Lung (tissue), 12 donors: ENCODE results near the gene PKN3. TPM values are rescaled to one million over a fixed set of nuclear protein-coding genes. Genes with fewer than 3 reads are reported as not detected.

Experiments
- ATAC-seq: fragments of 200-7000 bp; cut with Tn5 transposase; one replicate; pipeline ENCODE4 v1.9.1; 2020; ENCODE audit warnings: moderate number of reproducible peaks; ENCODE audit not compliant: insufficient read depth, low FRiP score
- DNase-seq, 3 donors: peaks; one replicate each; pipeline ENCODE4 v3.0.0-alpha.2; 2013 to 2017
- H3K27ac ChIP-seq, 2 donors: one replicate each; pipeline ENCODE4 v1.5.1; 2013; ENCODE audit warnings: mild to moderate bottlenecking in 2 of 2, moderate library complexity in 2 of 2, control low read depth in 1 of 2, inconsistent platforms in 1 of 2, low read depth in 1 of 2, low read length in 1 of 2
- H3K27me3 ChIP-seq, 3 donors: one replicate each; pipeline ENCODE4 v1.5.1; 2013; ENCODE audit warnings: low read length in 2 of 3; ENCODE audit not compliant: control insufficient read depth in 3 of 3, insufficient read depth in 3 of 3
- H3K36me3 ChIP-seq, 4 donors: one replicate each; pipeline ENCODE4 v1.5.1; 2013; ENCODE audit warnings: low read length in 4 of 4, mild to moderate bottlenecking in 1 of 4, moderate library complexity in 1 of 4; ENCODE audit not compliant: control insufficient read depth in 4 of 4, insufficient read depth in 4 of 4
- H3K4me1 ChIP-seq, 5 donors: one replicate each; pipeline ENCODE4 v1.5.1; 2013; ENCODE audit warnings: low read length in 5 of 5, mild to moderate bottlenecking in 2 of 5, moderate library complexity in 1 of 5; ENCODE audit not compliant: control insufficient read depth in 5 of 5, insufficient read depth in 5 of 5
- H3K4me3 ChIP-seq: one replicate; pipeline ENCODE4 v1.5.1; 2013; ENCODE audit warnings: mild to moderate bottlenecking, control low read depth, moderate library complexity
- H3K9ac ChIP-seq, 2 donors: one replicate each; pipeline ENCODE4 v1.5.1; 2013; ENCODE audit warnings: low read length in 2 of 2, control low read depth in 1 of 2; ENCODE audit not compliant: insufficient read depth in 1 of 2
- H3K9me3 ChIP-seq, 4 donors: one replicate each; pipeline ENCODE4 v1.5.1; 2013; ENCODE audit warnings: low read length in 3 of 4, mild to moderate bottlenecking in 1 of 4, moderate library complexity in 1 of 4; ENCODE audit not compliant: control insufficient read depth in 4 of 4, insufficient read depth in 3 of 4
- CTCF ChIP-seq: IDR thresholded peaks from 2 replicates; pipeline ENCODE4 v1.5.1; 2012; ENCODE audit warnings: mild to moderate bottlenecking; ENCODE audit errors: control extremely low read depth, extremely low read depth
- WGBS, 2 donors: extraction: QIAGEN DNeasy Blood & Tissue Kit; methylation state at CpG; one replicate each; pipeline ENCODE4 v1.1.7; 2013; 5-methylcytosine and 5-hydroxymethylcytosine counted together
- polyA plus RNA-seq, 2 donors: library from polyadenylated mRNA; stranded (reverse); fragments of 200-250 nt; gene quantifications; one replicate each; pipeline ENCODE4 v1.2.1, GENCODE V29; 2013
- total RNA-seq, 2 donors: library from RNA; depleted of rRNA in 1 of 2; stranded (reverse); fragments of >200 nt in 1 of 2; gene quantifications; one replicate each; pipeline ENCODE4 v1.2.1, GENCODE V29; 2014 to 2021
- donor health status: control.
- donor health status: control.
- donor health status: Bipolar disorder and iron deficiency.
- donor health status: healthy.
- donor health status: DM: yes; HTN: yes; CAD: no.

The PKN3 gene
- total and polyA plus RNA-seq, 4 donors = 4.1 to 19.3 (median 10.8) TPM

GRCh38 chr9:128669786-128670185, 32.5 kb upstream of the PKN3 start:
- DNase-seq (no peak), ATAC-seq (no peak)
- H3K27me3 ChIP-seq = no peaks in the 10 kb centered on the region

GRCh38 chr9:128675382-128675781, 26.9 kb upstream of the PKN3 start:
- ATAC-seq (no peak), DNase-seq (no peak)
- H3K9ac ChIP-seq = no peak overlapping the region
- H3K4me3 ChIP-seq = no peak overlapping the region
- H3K27ac ChIP-seq = no peak overlapping the region
- no peak for TF ChIP-seq CTCF
- 98 to 100% methylated on average over 4 of the region's 4 CpGs for WGBS, 2 donors
- H3K36me3 ChIP-seq = no peaks in the 10 kb centered on the region
- no peaks in the 10 kb centered on the region for H3K27me3 ChIP-seq
- no peaks in the 10 kb centered on the region for H3K4me1 ChIP-seq
- H3K9me3 ChIP-seq = no peaks in the 10 kb centered on the region

More at GRCh38 chr9:128669786-128670185, 32.5 kb upstream of the PKN3 start:
- Histone ChIP-seq H3K36me3 (no peaks in the 10 kb centered on the region), H3K9me3 (no peaks in the 10 kb centered on the region), H3K27ac (no peak overlapping the region), H3K4me1 (no peaks in the 10 kb centered on the region), H3K4me3 (no peak overlapping the region), H3K9ac (no peak overlapping the region)
- TF ChIP-seq CTCF = no peak
- 96 to 97% methylated on average over 6 of the region's 6 CpGs for WGBS, 2 donors

- no peaks in the 10 kb centered on the region for H3K4me1 ChIP-seq
- H3K27ac ChIP-seq = no peak overlapping the region
- 86 to 92% methylated on average over 10 of the region's 10 CpGs for WGBS, 2 donors
- ATAC-seq = no peak
- no peaks in the 10 kb centered on the region for H3K36me3 ChIP-seq
- H3K27me3 ChIP-seq = no peaks in the 10 kb centered on the region
- H3K9ac ChIP-seq = no peak overlapping the region
- TF ChIP-seq CTCF = no peak
- no peak overlapping the region for H3K4me3 ChIP-seq
- no peaks in the 10 kb centered on the region for H3K9me3 ChIP-seq
- DNase-seq = no peak
Measured at GRCh38 chr9:128677794-128678193, 24.5 kb upstream of the PKN3 start.
